Activated CD4-positive, alpha-beta memory T cell treated with anti-CD3 and anti-CD28 coated beads, Interleukin-2, amount 10 ng/mL, durations not matched to agents 7 days and 5 days (primary cell): Measurements from ENCODE around the gene RNF144A. TPM values are rescaled to one million over a fixed set of nuclear protein-coding genes. Genes with fewer than 3 reads are reported as not detected.

Experiments used
- CTCF ChIA-PET: fragments of 350-600 bp; sonication (Branson Sonifier 250); formaldehyde crosslinking; loops from one replicate; lab custom pipeline; 2021; ENCODE audit warnings: antibody characterized with exemption, inconsistent platforms; lab: Charles Lee
- POLR2A ChIA-PET: fragments of 350-600 bp; sonication (Branson Sonifier 250); formaldehyde crosslinking; loops from one replicate; lab custom pipeline; 2021; ENCODE audit warnings: antibody characterized with exemption; lab: Charles Lee
- DNase-seq: peaks from one replicate; pipeline ENCODE4 v3.0.0-alpha.2; 2020
- H3K27ac Mint-ChIP-seq: one replicate; pipeline ENCODE4 v1.8.0; 2021; ENCODE audit warnings: mild to moderate bottlenecking, mixed read lengths
- H3K27me3 Mint-ChIP-seq: one replicate; pipeline ENCODE4 v1.8.0; 2021; ENCODE audit warnings: mixed read lengths
- H3K36me3 Mint-ChIP-seq: one replicate; pipeline ENCODE4 v1.8.0; 2021; ENCODE audit warnings: low read depth, mixed read lengths
- H3K4me1 Mint-ChIP-seq: one replicate; pipeline ENCODE4 v1.8.0; 2021; ENCODE audit warnings: mixed read lengths
- H3K4me3 Mint-ChIP-seq: one replicate; pipeline ENCODE4 v1.8.0; 2021; ENCODE audit warnings: mild to moderate bottlenecking, mixed read lengths
- H3K9me3 Mint-ChIP-seq: one replicate; pipeline ENCODE4 v1.8.0; 2021; ENCODE audit warnings: mixed read lengths
- total RNA-seq, 2 experiments: library from RNA; stranded (reverse); gene quantifications; one replicate each; pipeline ENCODE4 v1.2.3, GENCODE V29; 2021

RNF144A gene
- total RNA-seq, 2 experiments from 2014 or later: 20.0 to 21.0 TPM

GRCh38 chr2:7041421-7041820 lies 124.2 kb downstream of the RNF144A start:
- POLR2A ChIA-PET: no interaction called here
- Mint-ChIP-seq H3K27ac (no peak overlapping the region), H3K4me1 (peaks cover 3% of the 10 kb centered on the region), H3K4me3 (no peak overlapping the region), H3K36me3 (peaks cover 5% of the 10 kb centered on the region), H3K27me3 (no peaks in the 10 kb centered on the region), H3K9me3 (peaks cover 2% of the 10 kb centered on the region)
- CTCF ChIA-PET: interaction anchor here (0.9 to 1.6 kb wide), 2 partner anchors 12 to 121 kb away, joined by 3 to 4 read pairs; no protein-coding TSS in a partner anchor
- no peak for DNase-seq

- no peak for DNase-seq
- Mint-ChIP-seq H3K4me3 (no peak overlapping the region), H3K9me3 (peaks cover 2% of the 10 kb centered on the region), H3K36me3 (peaks cover 4% of the 10 kb centered on the region), H3K27me3 (no peaks in the 10 kb centered on the region), H3K27ac (no peak overlapping the region), H3K4me1 (peaks cover 3% of the 10 kb centered on the region)
- ChIA-PET POLR2A (interaction anchor here (1.1 kb wide), 1 partner anchor 148 kb away, joined by 3 read pairs; no protein-coding TSS in a partner anchor), CTCF (interaction anchor here (0.7 to 4.8 kb wide), 30 partner anchors 8 to 220 kb away, joined by 3 to 65 read pairs (median 5); partner anchors contain the start of gene RSAD2)
These were observed 126.5 kb downstream of the RNF144A start for GRCh38 chr2:7043690-7044089.

- Mint-ChIP-seq H3K36me3 (no peaks in the 10 kb centered on the region), H3K4me1 (peaks cover 3% of the 10 kb centered on the region), H3K27me3 (no peaks in the 10 kb centered on the region), H3K4me3 (no peak overlapping the region), H3K9me3 (no peaks in the 10 kb centered on the region), H3K27ac (no peak overlapping the region)
- CTCF ChIA-PET: interaction anchor here (0.7 to 4.8 kb wide), 35 partner anchors 9 to 221 kb away, joined by 3 to 65 read pairs (median 4); partner anchors contain the start of gene RSAD2
- POLR2A ChIA-PET: interaction anchor here (1.1 kb wide), 2 partner anchors 149 to 222 kb away, joined by 3 read pairs; no protein-coding TSS in a partner anchor
- DNase-seq: peak; percentile 62
These were observed 127.3 kb downstream of the RNF144A start for GRCh38 chr2:7044253-7045250.

GRCh38 chr2:7045601-7046590 lies 128.7 kb downstream of the RNF144A start:
- DNase-seq: no peak
- ChIA-PET POLR2A (interaction anchor here (0.7 kb wide), 1 partner anchor 14 kb away, joined by 3 read pairs; no protein-coding TSS in a partner anchor), CTCF (interaction anchor here (1.0 to 4.8 kb wide), 5 partner anchors 12 to 220 kb away, joined by 3 to 65 read pairs (median 15); partner anchors contain the start of gene RSAD2)
- no peaks in the 10 kb centered on the region for H3K36me3 Mint-ChIP-seq
- no peaks in the 10 kb centered on the region for H3K9me3 Mint-ChIP-seq
- H3K27ac Mint-ChIP-seq: no peak overlapping the region
- no peak overlapping the region for H3K4me3 Mint-ChIP-seq
- H3K27me3 Mint-ChIP-seq: no peaks in the 10 kb centered on the region
- H3K4me1 Mint-ChIP-seq: peaks cover 3% of the 10 kb centered on the region

- ChIA-PET CTCF (interaction anchor here (1.3 kb wide), 2 partner anchors 11 to 33 kb away, joined by 3 to 4 read pairs; no protein-coding TSS in a partner anchor), POLR2A (no interaction called here)
- no peak for DNase-seq
- H3K27me3 Mint-ChIP-seq: no peaks in the 10 kb centered on the region
- H3K4me3 Mint-ChIP-seq: no peak overlapping the region
- no peak overlapping the region for H3K27ac Mint-ChIP-seq
- no peaks in the 10 kb centered on the region for H3K9me3 Mint-ChIP-seq
- peaks cover 3% of the 10 kb centered on the region for H3K4me1 Mint-ChIP-seq
- no peaks in the 10 kb centered on the region for H3K36me3 Mint-ChIP-seq
These were observed 130.4 kb downstream of the RNF144A start for GRCh38 chr2:7047661-7048060.

- H3K9me3 Mint-ChIP-seq: no peaks in the 10 kb centered on the region
- ChIA-PET CTCF (interaction anchor here (1.3 kb wide), 2 partner anchors 9 to 34 kb away, joined by 3 to 4 read pairs; no protein-coding TSS in a partner anchor), POLR2A (no interaction called here)
- no peak overlapping the region for H3K27ac Mint-ChIP-seq
- H3K4me3 Mint-ChIP-seq: no peak overlapping the region
- DNase-seq: no peak
- H3K4me1 Mint-ChIP-seq: peaks cover 3% of the 10 kb centered on the region
- no peaks in the 10 kb centered on the region for H3K27me3 Mint-ChIP-seq
- no peaks in the 10 kb centered on the region for H3K36me3 Mint-ChIP-seq
These were observed 131.6 kb downstream of the RNF144A start for GRCh38 chr2:7048762-7049294.

GRCh38 chr2:7052404-7052803 lies 135.2 kb downstream of the RNF144A start:
- Mint-ChIP-seq H3K27me3 (no peaks in the 10 kb centered on the region), H3K4me1 (peaks cover 3% of the 10 kb centered on the region), H3K27ac (no peak overlapping the region), H3K4me3 (no peak overlapping the region), H3K9me3 (no peaks in the 10 kb centered on the region), H3K36me3 (no peaks in the 10 kb centered on the region)
- ChIA-PET POLR2A (no interaction called here), CTCF (interaction anchor here (3.8 kb wide), 1 partner anchor 9 kb away, joined by 18 read pairs; no protein-coding TSS in a partner anchor)
- DNase-seq: no peak

GRCh38 chr2:7053650-7054265 lies 136.5 kb downstream of the RNF144A start:
- H3K27me3 Mint-ChIP-seq: no peaks in the 10 kb centered on the region
- no peak for DNase-seq
- CTCF ChIA-PET: interaction anchor here (2.1 to 3.8 kb wide), 2 partner anchors 10 to 157 kb away, joined by 4 to 18 read pairs; no protein-coding TSS in a partner anchor
- no peak overlapping the region for H3K4me3 Mint-ChIP-seq
- no peaks in the 10 kb centered on the region for H3K36me3 Mint-ChIP-seq
- H3K9me3 Mint-ChIP-seq: no peaks in the 10 kb centered on the region
- POLR2A ChIA-PET: no interaction called here
- no peak overlapping the region for H3K27ac Mint-ChIP-seq
- peaks cover 15% of the 10 kb centered on the region for H3K4me1 Mint-ChIP-seq

GRCh38 chr2:7057865-7058400 lies 140.7 kb downstream of the RNF144A start:
- Mint-ChIP-seq H3K9me3 (peaks cover under 1% of the 10 kb centered on the region), H3K27ac (peak overlapping the region; percentile 29), H3K4me3 (peak overlapping the region; percentile 5), H3K27me3 (no peaks in the 10 kb centered on the region), H3K4me1 (peaks cover 27% of the 10 kb centered on the region), H3K36me3 (no peaks in the 10 kb centered on the region)
- CTCF ChIA-PET: interaction anchor here (0.5 to 3.3 kb wide), 9 partner anchors 10 to 470 kb away, joined by 3 to 28 read pairs (median 4); no protein-coding TSS in a partner anchor
- POLR2A ChIA-PET: no interaction called here
- DNase-seq: no peak

- CTCF ChIA-PET: interaction anchor here (0.8 kb wide), 1 partner anchor 31 kb away, joined by 3 read pairs; no protein-coding TSS in a partner anchor
- Mint-ChIP-seq H3K9me3 (peaks cover 7% of the 10 kb centered on the region), H3K4me1 (peaks cover 27% of the 10 kb centered on the region), H3K27ac (no peak overlapping the region), H3K27me3 (no peaks in the 10 kb centered on the region), H3K4me3 (no peak overlapping the region), H3K36me3 (peaks cover 3% of the 10 kb centered on the region)
- no peak for DNase-seq
- POLR2A ChIA-PET: no interaction called here
These were observed 142.9 kb downstream of the RNF144A start for GRCh38 chr2:7060156-7060555.
